Pancreas (tissue), 10 donors: Measurements from ENCODE around the gene GALNT10. TPM values are rescaled to one million over a fixed set of nuclear protein-coding genes. Genes with fewer than 3 reads are reported as not detected.

Experiments
- ATAC-seq, 4 donors: fragments of 200-7000 bp; cut with Tn5 transposase; one replicate each; pipeline versions ENCODE4 v1.8.0 to v1.9.1; 2020; ENCODE audit warnings: mild to moderate bottlenecking in 4 of 4, moderate library complexity in 4 of 4
- DNase-seq, 6 donors: peaks; one replicate each; pipeline ENCODE4 v3.0.0-alpha.2; 2020
- FAIRE-seq: peaks from 2 replicates; lab custom pipeline; 2012; peaks lifted over from hg19 to GRCh38; lab: Jason Lieb, UNC
- H3K27ac ChIP-seq, 4 donors: fragments of 200-600 bp; sonication (generic); 1 replicate in 3 of 4; 2 replicates in 1 of 4; pipeline versions ENCODE4 v1.5.0 to v1.8.0; 2020
- H3K27me3 ChIP-seq, 4 donors: fragments of 200-600 bp; one replicate each; pipeline ENCODE4 v1.8.0; 2021
- H3K36me3 ChIP-seq, 3 donors: fragments of 200-600 bp; sonication (generic) in 1 of 3; one replicate each; pipeline versions ENCODE4 v1.5.0 to v1.8.0; 2020 to 2021
- H3K4me1 ChIP-seq, 3 donors: fragments of 200-600 bp; one replicate each; pipeline ENCODE4 v1.8.0; 2021
- H3K4me3 ChIP-seq, 4 donors: fragments of 200-600 bp; sonication (generic) in 2 of 4; one replicate each; pipeline versions ENCODE4 v1.5.0 to v1.8.0; 2020 to 2021
- H3K9me3 ChIP-seq, 4 donors: fragments of 200-600 bp; one replicate each; pipeline ENCODE4 v1.8.0; 2021
- CTCF ChIP-seq, 4 donors: fragments of 200-600 bp; sonication (generic) in 3 of 4; IDR thresholded peaks; one replicate each; pipeline versions ENCODE4 v1.5.0 to v1.8.0; 2021; ENCODE audit warnings: antibody characterized with exemption in 4 of 4
- WGBS, 2 donors: extraction: QIAGEN DNeasy Blood & Tissue Kit; methylation state at CpG; one replicate each; pipeline ENCODE4 v1.1.7; 2013; 5-methylcytosine and 5-hydroxymethylcytosine counted together
- intact Hi-C, 3 donors: fragments of 100-400 bp; cut with DNase I; formaldehyde crosslinking; loops; one replicate each; pipeline versions ENCODE4 v1.11.1 to v1.14.2; 2022
- polyA plus RNA-seq, 2 donors: library from polyadenylated mRNA; stranded (reverse); fragments of 200-250 nt; gene quantifications; one replicate each; pipeline ENCODE4 v1.2.3, GENCODE V29; 2013
- total RNA-seq, 6 donors: library from RNA; stranded (reverse); fragmentation: NEBNext Ultra II Directional in 4 of 6; extraction: Animal tissue kit (Norgen Biotek cat#: 25700) in 4 of 6; gene quantifications; one replicate each; pipeline versions ENCODE4 v1.2.1 to v1.2.4, GENCODE V29; 2021 to 2023
- donor health status: healthy with polysubstance abuse.
- donor health status: DM: no; HTN: no; CAD: no; lungs with moderate emphysema.
- donor health status: DM: no; HTN: no; CAD: no.
- donor health status: control.
- donor health status: control.
- donor health status: Bipolar disorder and iron deficiency.
- donor health status: DM: yes; HTN: yes; CAD: no.
- donor health status: DM: no; HTN: no; CAD: no.
- donor health status: DM: no; HTN: no; CAD: no.
- donor health status: DM: yes; HTN: yes; CAD: no.

GALNT10 gene
- total and polyA plus RNA-seq, 8 donors: 4.4 to 23.1 (median 13.4) TPM

GRCh38 chr5:154376481-154376880 is 185.9 kb downstream of the GALNT10 start:
- TF ChIP-seq CTCF (IDR thresholded peaks at IDR 0.05): no peak
- Histone ChIP-seq H3K36me3 (no peaks in the 10 kb centered on the region), H3K27me3 (no peaks in the 10 kb centered on the region), H3K9me3 (no peaks in the 10 kb centered on the region), H3K4me1 (no peaks in the 10 kb centered on the region), H3K4me3 (no peak overlapping the region), H3K27ac (no peak overlapping the region)
- intact Hi-C loops: no loop called here
- WGBS, 2 donors: 65 to 80% methylated on average over 4 of the region's 4 CpGs
- FAIRE-seq: no peak
- DNase-seq: no peak
- ATAC-seq: no peak

- no peaks in the 10 kb centered on the region for H3K36me3 ChIP-seq
- intact Hi-C loops: no loop called here
- H3K4me1 ChIP-seq: no peaks in the 10 kb centered on the region
- H3K27ac ChIP-seq: no peak overlapping the region
- no peaks in the 10 kb centered on the region for H3K9me3 ChIP-seq
- ATAC-seq (no peak), DNase-seq (no peak), FAIRE-seq (no peak)
- H3K4me3 ChIP-seq: no peak overlapping the region
- H3K27me3 ChIP-seq: no peaks in the 10 kb centered on the region
- 86 to 89% methylated on average over 4 of the region's 4 CpGs for WGBS, 2 donors
- no peak for TF ChIP-seq CTCF (IDR thresholded peaks at IDR 0.05)
Measured at GRCh38 chr5:154377754-154378533, 187.4 kb downstream of the GALNT10 start.

- Histone ChIP-seq H3K36me3 (no peaks in the 10 kb centered on the region), H3K4me3 (no peak overlapping the region), H3K27me3 (no peaks in the 10 kb centered on the region), H3K4me1 (no peaks in the 10 kb centered on the region), H3K27ac (no peak overlapping the region), H3K9me3 (no peaks in the 10 kb centered on the region)
- WGBS, 2 donors: 94 to 97% methylated on average over 12 of the region's 12 CpGs
- intact Hi-C loops: no loop called here
- no peak for TF ChIP-seq CTCF (IDR thresholded peaks at IDR 0.05)
- no peak for FAIRE-seq
- ATAC-seq: no peak
- no peak for DNase-seq
Measured at GRCh38 chr5:154380263-154380662, 189.7 kb downstream of the GALNT10 start.

- no peak for TF ChIP-seq CTCF (IDR thresholded peaks at IDR 0.05)
- 71 to 74% methylated on average over 9 of the region's 9 CpGs for WGBS, 2 donors
- Histone ChIP-seq H3K9me3 (no peaks in the 10 kb centered on the region), H3K36me3 (no peaks in the 10 kb centered on the region), H3K4me3 (no peak overlapping the region), H3K27me3 (no peaks in the 10 kb centered on the region), H3K27ac (no peak overlapping the region), H3K4me1 (peaks cover 0 to 4% (median 3%) of the 10 kb centered on the region in 3 donors)
- FAIRE-seq: no peak
- peak in 2 of 4 donors; percentile 36 to 37 for ATAC-seq
- no peak for DNase-seq
- intact Hi-C loops: no loop called here
Measured at GRCh38 chr5:154384480-154385235, 194.1 kb downstream of the GALNT10 start.

GRCh38 chr5:154385236-154385512 is 194.6 kb downstream of the GALNT10 start:
- H3K27ac ChIP-seq: no peak overlapping the region
- FAIRE-seq (no peak), ATAC-seq (peak in 2 of 4 donors; percentile 33 to 61), DNase-seq (no peak)
- intact Hi-C loops: no loop called here
- WGBS, 2 donors: 69 to 70% methylated on average over 8 of the region's 8 CpGs
- H3K9me3 ChIP-seq: no peaks in the 10 kb centered on the region
- H3K4me1 ChIP-seq: peaks cover 0 to 4% (median 3%) of the 10 kb centered on the region in 3 donors
- no peak for TF ChIP-seq CTCF (IDR thresholded peaks at IDR 0.05)
- H3K36me3 ChIP-seq: no peaks in the 10 kb centered on the region
- H3K27me3 ChIP-seq: no peaks in the 10 kb centered on the region
- H3K4me3 ChIP-seq: no peak overlapping the region
